Fibroblast of lung (primary cell): ENCODE data around the gene ADARB1. TPM values are rescaled to one million over a fixed set of nuclear protein-coding genes. Genes with fewer than 3 reads are reported as not detected.

Source experiments
- DNase-seq, 2 donors: peaks; one replicate each; pipeline versions ENCODE4 v3.0.0 to v3.0.0-alpha.2; 2010; ENCODE audit warnings: low read depth in 2 of 2
- H2AFZ ChIP-seq: 2 replicates; pipeline ENCODE4 v1.5.1; 2012; ENCODE audit warnings: low read length, control low read depth, inconsistent platforms
- H3K27ac ChIP-seq: 2 replicates; pipeline ENCODE4 v1.5.1; 2011; ENCODE audit warnings: low read length, control low read depth; ENCODE audit not compliant: insufficient read depth
- H3K27me3 ChIP-seq: 2 replicates; pipeline ENCODE4 v1.5.1; 2011; ENCODE audit warnings: mild to moderate bottlenecking, low read length; ENCODE audit not compliant: control insufficient read depth, insufficient read depth
- H3K36me3 ChIP-seq: 2 replicates; pipeline ENCODE4 v1.5.1; 2011; ENCODE audit warnings: low read length; ENCODE audit not compliant: control insufficient read depth, insufficient read depth
- H3K4me1 ChIP-seq: 2 replicates; pipeline ENCODE4 v1.5.1; 2011; ENCODE audit warnings: low read length; ENCODE audit not compliant: control insufficient read depth, insufficient read depth; ENCODE audit errors: extremely low read depth
- H3K4me2 ChIP-seq: 2 replicates; pipeline ENCODE4 v1.5.1; 2011; ENCODE audit warnings: low read length, control low read depth; ENCODE audit not compliant: insufficient read depth; ENCODE audit errors: extremely low read depth
- H3K4me3 ChIP-seq, 4 experiments: fragments of 200-600 bp in 1 of 4; sonication (generic) in 1 of 4; replicated peaks in 1 of 4; 2 replicates each; pipeline ENCODE4 v1.5.1; 2011 to 2016; ENCODE audit warnings: low read length in 4 of 4, low read depth in 3 of 4, mild to moderate bottlenecking in 3 of 4, control low read depth in 2 of 4, inconsistent platforms in 1 of 4, mixed read lengths in 1 of 4; ENCODE audit not compliant: insufficient read depth in 1 of 4; ENCODE audit errors: control extremely low read depth in 1 of 4
- H3K79me2 ChIP-seq: 2 replicates; pipeline ENCODE4 v1.5.1; 2012; ENCODE audit warnings: mild to moderate bottlenecking, low read length, inconsistent platforms; ENCODE audit not compliant: control insufficient read depth, insufficient read depth
- H3K9ac ChIP-seq: 2 replicates; pipeline ENCODE4 v1.5.1; 2011; ENCODE audit warnings: mild to moderate bottlenecking, low read length, control low read depth; ENCODE audit not compliant: insufficient read depth
- H3K9me3 ChIP-seq: 2 replicates; pipeline ENCODE4 v1.5.1; 2012; ENCODE audit warnings: low read depth, low read length; ENCODE audit not compliant: control insufficient read depth, insufficient read depth
- H4K20me1 ChIP-seq: 2 replicates; pipeline ENCODE4 v1.5.1; 2011; ENCODE audit warnings: low read length; ENCODE audit not compliant: control insufficient read depth, insufficient read depth; ENCODE audit errors: extremely low read depth
- CTCF ChIP-seq, 2 donors: IDR thresholded peaks in 1 of 2; conservative IDR thresholded peaks in 1 of 2; 1 replicate in 1 of 2; 2 replicates in 1 of 2; pipeline ENCODE4 v1.5.1; 2011 to 2012; ENCODE audit warnings: low read length in 2 of 2, control low read depth in 1 of 2, inconsistent platforms in 1 of 2, low read depth in 1 of 2, mild to moderate bottlenecking in 1 of 2
- EZH2 ChIP-seq: IDR thresholded peaks from 2 replicates; pipeline ENCODE4 v1.5.1; 2012; ENCODE audit warnings: low read length, control low read depth, mild to moderate bottlenecking; ENCODE audit errors: missing control alignments
- polyA plus RNA-seq, 2 donors: library from polyadenylated mRNA; depleted of rRNA in 1 of 2; stranded (reverse) in 1 of 2; unstranded in 1 of 2; fragments of >200 nt; gene quantifications; 2 replicates each; pipeline ENCODE4 v1.2.1, GENCODE V29; 2011 to 2012; ENCODE audit warnings: missing spikeins in 1 of 2
- total RNA-seq: library from RNA; depleted of rRNA; stranded (reverse); fragments of >200 nt; gene quantifications from 2 replicates; pipeline ENCODE4 v1.2.1, GENCODE V29; 2014

Gene ADARB1
- total and polyA plus RNA-seq, 2 donors (not counting 1 experiment from before 2014, with no cell fraction given): 20.2 to 25.3 TPM

GRCh38 chr21:45079351-45079750, 5.0 kb downstream of the ADARB1 start:
- no peak for DNase-seq
- H4K20me1 ChIP-seq: no peaks in the 10 kb centered on the region
- H3K9me3 ChIP-seq: no peaks in the 10 kb centered on the region
- peaks cover 5% of the 10 kb centered on the region for H3K4me1 ChIP-seq
- H3K36me3 ChIP-seq: no peaks in the 10 kb centered on the region
- no peak overlapping the region for H3K27ac ChIP-seq
- H3K9ac ChIP-seq: no peak overlapping the region
- peaks cover 3% of the 10 kb centered on the region for H3K79me2 ChIP-seq
- H3K4me3 ChIP-seq: no peak overlapping the region
- no peak overlapping the region for H3K4me2 ChIP-seq
- TF ChIP-seq CTCF (conservative IDR thresholded peaks at IDR 0.05 in 1 of 2, IDR thresholded peaks at IDR 0.05 in 1 of 2; ENCODE audit: low read depth in 1 of 2, low read length in 2 of 2): no peak
- no peak for TF ChIP-seq EZH2
- H3K27me3 ChIP-seq: no peaks in the 10 kb centered on the region
- H2AFZ ChIP-seq: no peak overlapping the region

- DNase-seq: no peak
- Histone ChIP-seq H2AFZ (no peak overlapping the region), H3K9ac (no peak overlapping the region), H3K4me1 (peaks cover 5% of the 10 kb centered on the region), H3K27ac (no peak overlapping the region), H3K79me2 (peaks cover 3% of the 10 kb centered on the region), H3K4me2 (no peak overlapping the region), H4K20me1 (no peaks in the 10 kb centered on the region), H3K36me3 (no peaks in the 10 kb centered on the region), H3K9me3 (no peaks in the 10 kb centered on the region), H3K4me3 (no peak overlapping the region), H3K27me3 (no peaks in the 10 kb centered on the region)
- no peak for TF ChIP-seq CTCF (conservative IDR thresholded peaks at IDR 0.05 in 1 of 2, IDR thresholded peaks at IDR 0.05 in 1 of 2; ENCODE audit: low read depth in 1 of 2, low read length in 2 of 2)
- TF ChIP-seq EZH2: no peak
These were observed 5.9 kb downstream of the ADARB1 start for GRCh38 chr21:45080232-45080631.

- Histone ChIP-seq H3K36me3 (no peaks in the 10 kb centered on the region), H3K27me3 (no peaks in the 10 kb centered on the region), H3K9me3 (no peaks in the 10 kb centered on the region), H4K20me1 (no peaks in the 10 kb centered on the region), H2AFZ (no peak overlapping the region), H3K27ac (no peak overlapping the region), H3K4me3 (no peak overlapping the region), H3K9ac (no peak overlapping the region), H3K79me2 (peaks cover 3% of the 10 kb centered on the region), H3K4me1 (peaks cover 5% of the 10 kb centered on the region), H3K4me2 (no peak overlapping the region)
- peak; percentile 48 to 52 for DNase-seq
- TF ChIP-seq CTCF (conservative IDR thresholded peaks at IDR 0.05 in 1 of 2, IDR thresholded peaks at IDR 0.05 in 1 of 2; ENCODE audit: low read depth in 1 of 2, low read length in 2 of 2): no peak
- no peak for TF ChIP-seq EZH2
These were observed 6.4 kb downstream of the ADARB1 start for GRCh38 chr21:45080639-45081414.
